ENCODE results near the gene MRPL19. TPM values are rescaled to one million over a fixed set of nuclear protein-coding genes. Genes with fewer than 3 reads are reported as not detected.

MRPL19 gene
- total RNA-seq, 1 experiment from 2014 or later: 73.0 TPM

- Histone ChIP-seq H3K23me2 (ENCODE audit: insufficient read length, low read depth, low read length, poor library complexity, severe bottlenecking) (no peaks in the 10 kb centered on the region), H3K18ac (ENCODE audit: insufficient read length, low read depth, low read length) (no peak overlapping the region), H3K27ac (ENCODE audit: insufficient read length, low read depth, low read length) (no peak overlapping the region), H3K4me1 (ENCODE audit: insufficient read depth, low read length) (no peaks in the 10 kb centered on the region), H4K8ac (replicated peaks; ENCODE audit: insufficient read length, low read depth, low read length) (no peak overlapping the region), H2BK5ac (ENCODE audit: insufficient read length, low read length) (no peak overlapping the region), H3K9ac (ENCODE audit: extremely low read depth, insufficient read length, low read length) (no peak overlapping the region), H3K56ac (ENCODE audit: insufficient read length, low read depth, low read length) (no peak overlapping the region), H3K4ac (ENCODE audit: low read depth, low read length) (no peak overlapping the region), H4K20me1 (ENCODE audit: control insufficient read depth, insufficient read depth, insufficient read length) (no peaks in the 10 kb centered on the region), H3K23ac (ENCODE audit: insufficient read length, low read depth, low read length) (no peak overlapping the region), H2BK12ac (ENCODE audit: insufficient read length, low read depth, low read length) (no peak overlapping the region), H3K79me2 (ENCODE audit: insufficient read depth, low read length) (no peaks in the 10 kb centered on the region), H3K9me3 (ENCODE audit: control insufficient read depth, low read depth, low read length) (no peaks in the 10 kb centered on the region), H2BK120ac (ENCODE audit: low read depth, low read length, poor library complexity, severe bottlenecking) (no peak overlapping the region), H2AK5ac (ENCODE audit: insufficient read length, low read length) (no peak overlapping the region), H4K5ac (ENCODE audit: insufficient read length, low read depth, low read length) (no peak overlapping the region), H3K27me3 (ENCODE audit: insufficient read depth, low read length) (no peaks in the 10 kb centered on the region), H3T11ph (ENCODE audit: low read length) (no peak overlapping the region), H4K91ac (ENCODE audit: insufficient read length, low read depth, low read length) (no peak overlapping the region), H2AFZ (ENCODE audit: low read length) (no peak overlapping the region), H2BK20ac (ENCODE audit: low read depth, low read length, poor library complexity, severe bottlenecking) (no peak overlapping the region), H3K14ac (ENCODE audit: insufficient read depth, low read length) (no peak overlapping the region), H2BK15ac (ENCODE audit: low read depth, low read length) (no peak overlapping the region), H3K4me2 (ENCODE audit: insufficient read depth, insufficient read length, low read length) (no peak overlapping the region), H3K79me1 (ENCODE audit: insufficient read depth, low read depth, low read length, poor library complexity, severe bottlenecking) (no peaks in the 10 kb centered on the region)
- Mint-ChIP-seq H3K27me3 (ENCODE audit: low read depth) (no peaks in the 10 kb centered on the region), H3K4me3 (no peak overlapping the region), H3K36me3 (ENCODE audit: insufficient read depth in 1 of 3, low read depth in 3 of 3) (peaks cover 0 to 8% (median 3%) of the 10 kb centered on the region in 3 experiments; a peak in 2 of 7 replicates), H3K4me1 (no peaks in the 10 kb centered on the region), H3K9me3 (peaks cover 5 to 6% of the 10 kb centered on the region in 2 experiments; a peak in 4 of 5 replicates), H3K27ac (no peak overlapping the region)
- no peak for TF ChIP-seq CTCF (conservative IDR thresholded peaks at IDR 0.05)
- no peak for DNase-seq
Observed at GRCh38 chr2:75722687-75723086, 76.1 kb downstream of the MRPL19 start.
